HG02970 (cell line): Measurements from ENCODE around the gene PEPD.
A peak's percentile ranks its signal among the peaks of the same experiment; 100 is the strongest.

Source experiments
- ATAC-seq: cut with Tn5 transposase; IDR thresholded peaks from one replicate; pipeline ENCODE4 v1.9.1; 2021; ENCODE audit warnings: mild to moderate bottlenecking, moderate library complexity, moderate number of reproducible peaks; ENCODE audit not compliant: unreplicated experiment, low FRiP score

Gene PEPD

GRCh38 chr19:33375156-33375836, 146.3 kb downstream of the PEPD start:
- no peak for ATAC-seq

- ATAC-seq = no peak
Measured at GRCh38 chr19:33374236-33374714, 147.3 kb downstream of the PEPD start.

GRCh38 chr19:33373453-33374235, 147.9 kb downstream of the PEPD start, which contains the start of gene CEBPG:
TSS of gene CEBPG (plus strand) at chr19:33373709. CDS start at chr19:33379240, 5,531 bp downstream.
- ATAC-seq = peak; percentile 88

GRCh38 chr19:33370783-33371182, 150.8 kb downstream of the PEPD start:
- ATAC-seq = no peak

- no peak for ATAC-seq
Measured at GRCh38 chr19:33368074-33368864, 153.3 kb downstream of the PEPD start.

- ATAC-seq = no peak
Measured at GRCh38 chr19:33366897-33367296, 154.7 kb downstream of the PEPD start.

GRCh38 chr19:33366127-33366526, 155.5 kb downstream of the PEPD start:
- no peak for ATAC-seq

- no peak for ATAC-seq
Measured at GRCh38 chr19:33365691-33366090, 155.9 kb downstream of the PEPD start.

- no peak for ATAC-seq
Measured at GRCh38 chr19:33363476-33363875, 158.1 kb downstream of the PEPD start.

- no peak for ATAC-seq
Measured at GRCh38 chr19:33362508-33363228, 158.9 kb downstream of the PEPD start.

- ATAC-seq = no peak
Measured at GRCh38 chr19:33359581-33359980, 162.0 kb downstream of the PEPD start.

- ATAC-seq = no peak
Measured at GRCh38 chr19:33358408-33358807, 163.2 kb downstream of the PEPD start.

GRCh38 chr19:33357556-33357955, 164.0 kb downstream of the PEPD start:
- ATAC-seq = no peak

GRCh38 chr19:33355535-33355934, 166.1 kb downstream of the PEPD start:
- ATAC-seq = no peak

GRCh38 chr19:33350538-33351309, 170.9 kb downstream of the PEPD start:
- no peak for ATAC-seq

GRCh38 chr19:33349319-33350289, 172.0 kb downstream of the PEPD start:
- ATAC-seq = no peak

GRCh38 chr19:33348301-33349010, 173.1 kb downstream of the PEPD start:
- ATAC-seq = no peak

GRCh38 chr19:33347300-33347699, 174.3 kb downstream of the PEPD start:
- no peak for ATAC-seq
